Panc1 (cell line): Measurements from ENCODE around the gene STAB1.

Experiments used
- TCF7L2 ChIP-seq: IDR thresholded peaks from 2 replicates; pipeline ENCODE4 v1.6.1; 2011; ENCODE audit warnings: mild to moderate bottlenecking, low read depth, low read length, inconsistent platforms
- TF ChIP-seq, protein P1 (sequence below): fragments of 450-650 bp; IDR thresholded peaks from 2 replicates; pipeline ENCODE4 v1.5.1; 2017; ENCODE audit warnings: mild to moderate bottlenecking

DNA sequence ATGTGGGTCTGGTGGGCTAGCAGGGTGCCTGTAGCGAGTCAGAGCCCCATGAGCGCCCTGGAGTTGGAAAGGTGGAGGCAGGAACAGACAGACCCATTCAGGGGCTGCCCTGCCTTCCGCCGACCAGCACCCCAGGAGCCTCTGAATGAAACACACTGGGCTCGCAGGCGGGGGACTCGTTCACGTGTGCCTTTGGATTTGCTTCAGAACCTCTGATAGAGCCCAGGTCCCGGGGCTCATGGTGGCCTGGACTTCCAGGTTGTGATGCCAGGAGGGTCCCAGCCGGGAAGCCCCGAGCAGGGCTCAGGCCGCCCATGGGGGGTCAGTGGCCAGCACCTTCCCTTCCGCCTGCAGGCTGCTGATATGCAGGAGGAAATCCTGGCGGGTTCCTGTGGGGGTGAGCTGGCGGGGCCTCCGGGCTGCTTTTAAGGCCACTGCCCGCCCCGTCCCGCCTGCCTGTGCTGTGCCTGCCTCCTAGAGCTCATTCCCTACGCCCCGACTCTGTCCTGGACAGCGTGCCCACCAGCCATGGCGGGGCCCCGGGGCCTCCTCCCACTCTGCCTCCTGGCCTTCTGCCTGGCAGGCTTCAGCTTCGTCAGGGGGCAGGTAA lies at the start of gene STAB1:
- TF ChIP-seq, protein P1, sequence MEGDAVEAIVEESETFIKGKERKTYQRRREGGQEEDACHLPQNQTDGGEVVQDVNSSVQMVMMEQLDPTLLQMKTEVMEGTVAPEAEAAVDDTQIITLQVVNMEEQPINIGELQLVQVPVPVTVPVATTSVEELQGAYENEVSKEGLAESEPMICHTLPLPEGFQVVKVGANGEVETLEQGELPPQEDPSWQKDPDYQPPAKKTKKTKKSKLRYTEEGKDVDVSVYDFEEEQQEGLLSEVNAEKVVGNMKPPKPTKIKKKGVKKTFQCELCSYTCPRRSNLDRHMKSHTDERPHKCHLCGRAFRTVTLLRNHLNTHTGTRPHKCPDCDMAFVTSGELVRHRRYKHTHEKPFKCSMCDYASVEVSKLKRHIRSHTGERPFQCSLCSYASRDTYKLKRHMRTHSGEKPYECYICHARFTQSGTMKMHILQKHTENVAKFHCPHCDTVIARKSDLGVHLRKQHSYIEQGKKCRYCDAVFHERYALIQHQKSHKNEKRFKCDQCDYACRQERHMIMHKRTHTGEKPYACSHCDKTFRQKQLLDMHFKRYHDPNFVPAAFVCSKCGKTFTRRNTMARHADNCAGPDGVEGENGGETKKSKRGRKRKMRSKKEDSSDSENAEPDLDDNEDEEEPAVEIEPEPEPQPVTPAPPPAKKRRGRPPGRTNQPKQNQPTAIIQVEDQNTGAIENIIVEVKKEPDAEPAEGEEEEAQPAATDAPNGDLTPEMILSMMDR, result no peak
- TF ChIP-seq TCF7L2, result no peak
